Measurements from ENCODE around the gene TRAF3.

DNA sequence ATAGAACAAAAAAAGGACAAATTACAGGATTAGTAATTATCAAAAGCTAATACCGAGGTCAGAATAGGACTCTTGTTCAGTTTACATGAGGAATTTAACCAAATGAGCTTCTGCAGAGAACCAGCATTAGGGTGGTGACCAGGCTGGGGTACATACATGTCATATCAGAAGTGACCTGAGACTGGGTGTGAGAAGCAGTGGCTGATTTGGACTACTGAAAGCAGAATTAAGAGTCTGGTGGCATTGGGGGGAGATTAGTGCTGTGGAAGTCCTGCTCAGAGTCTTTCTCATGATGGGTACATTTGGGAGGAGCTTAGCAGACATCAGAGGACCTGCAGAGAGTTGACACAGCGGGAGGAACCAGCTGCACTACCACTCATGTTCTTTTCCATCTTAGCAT lies 21.7 kb downstream of the TRAF3 start:
- TF ChIP-seq POLR2A (IDR thresholded peaks at IDR 0.05), result no peak
- TF ChIP-seq, protein P1, sequence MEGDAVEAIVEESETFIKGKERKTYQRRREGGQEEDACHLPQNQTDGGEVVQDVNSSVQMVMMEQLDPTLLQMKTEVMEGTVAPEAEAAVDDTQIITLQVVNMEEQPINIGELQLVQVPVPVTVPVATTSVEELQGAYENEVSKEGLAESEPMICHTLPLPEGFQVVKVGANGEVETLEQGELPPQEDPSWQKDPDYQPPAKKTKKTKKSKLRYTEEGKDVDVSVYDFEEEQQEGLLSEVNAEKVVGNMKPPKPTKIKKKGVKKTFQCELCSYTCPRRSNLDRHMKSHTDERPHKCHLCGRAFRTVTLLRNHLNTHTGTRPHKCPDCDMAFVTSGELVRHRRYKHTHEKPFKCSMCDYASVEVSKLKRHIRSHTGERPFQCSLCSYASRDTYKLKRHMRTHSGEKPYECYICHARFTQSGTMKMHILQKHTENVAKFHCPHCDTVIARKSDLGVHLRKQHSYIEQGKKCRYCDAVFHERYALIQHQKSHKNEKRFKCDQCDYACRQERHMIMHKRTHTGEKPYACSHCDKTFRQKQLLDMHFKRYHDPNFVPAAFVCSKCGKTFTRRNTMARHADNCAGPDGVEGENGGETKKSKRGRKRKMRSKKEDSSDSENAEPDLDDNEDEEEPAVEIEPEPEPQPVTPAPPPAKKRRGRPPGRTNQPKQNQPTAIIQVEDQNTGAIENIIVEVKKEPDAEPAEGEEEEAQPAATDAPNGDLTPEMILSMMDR (IDR thresholded peaks at IDR 0.05), result no peak
